Ovary (tissue), 3 donors: ENCODE results near the gene PIWIL1.

Experiments used
- EP300 ChIP-seq: sonication (generic); formaldehyde crosslinking; IDR thresholded peaks from one replicate; pipeline ENCODE4 v1.6.1; 2017; ENCODE audit warnings: antibody characterized with exemption
- POLR2A ChIP-seq: fragments of 450-650 bp; IDR thresholded peaks from one replicate; pipeline ENCODE4 v1.6.1; 2017; ENCODE audit warnings: antibody characterized with exemption, mild to moderate bottlenecking, moderate library complexity
- TF ChIP-seq, protein P1 (sequence below), 3 donors: fragments of 450-650 bp in 2 of 3; fragments of 200-600 bp in 1 of 3; IDR thresholded peaks; one replicate each; pipeline versions ENCODE4 v1.5.1 to v1.8.0; 2016 to 2022; ENCODE audit warnings: antibody characterized with exemption in 3 of 3, mild to moderate bottlenecking in 1 of 3
- donor health status: DM: no; HTN: no; CAD: no.

DNA sequence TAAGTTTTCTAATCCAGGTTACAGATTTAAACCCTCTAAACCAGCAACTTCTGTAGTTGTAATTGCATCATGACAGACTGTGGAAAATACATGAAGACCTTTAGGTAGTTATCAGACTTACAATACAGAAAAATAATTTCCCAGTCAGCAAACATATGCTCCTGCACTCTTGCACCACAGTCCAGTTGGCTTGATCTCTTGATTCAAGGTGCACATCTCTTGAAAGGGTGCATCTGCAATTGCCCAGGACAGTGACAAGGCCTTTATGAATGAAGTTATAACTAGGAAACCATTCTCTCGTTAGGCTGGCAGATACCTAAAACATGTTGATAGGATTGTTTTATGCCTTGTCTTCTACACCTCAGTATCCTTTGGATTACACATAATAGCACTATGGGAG, 7.6 kb downstream of the PIWIL1 start:
- no peak for TF ChIP-seq POLR2A
- TF ChIP-seq, protein P1, sequence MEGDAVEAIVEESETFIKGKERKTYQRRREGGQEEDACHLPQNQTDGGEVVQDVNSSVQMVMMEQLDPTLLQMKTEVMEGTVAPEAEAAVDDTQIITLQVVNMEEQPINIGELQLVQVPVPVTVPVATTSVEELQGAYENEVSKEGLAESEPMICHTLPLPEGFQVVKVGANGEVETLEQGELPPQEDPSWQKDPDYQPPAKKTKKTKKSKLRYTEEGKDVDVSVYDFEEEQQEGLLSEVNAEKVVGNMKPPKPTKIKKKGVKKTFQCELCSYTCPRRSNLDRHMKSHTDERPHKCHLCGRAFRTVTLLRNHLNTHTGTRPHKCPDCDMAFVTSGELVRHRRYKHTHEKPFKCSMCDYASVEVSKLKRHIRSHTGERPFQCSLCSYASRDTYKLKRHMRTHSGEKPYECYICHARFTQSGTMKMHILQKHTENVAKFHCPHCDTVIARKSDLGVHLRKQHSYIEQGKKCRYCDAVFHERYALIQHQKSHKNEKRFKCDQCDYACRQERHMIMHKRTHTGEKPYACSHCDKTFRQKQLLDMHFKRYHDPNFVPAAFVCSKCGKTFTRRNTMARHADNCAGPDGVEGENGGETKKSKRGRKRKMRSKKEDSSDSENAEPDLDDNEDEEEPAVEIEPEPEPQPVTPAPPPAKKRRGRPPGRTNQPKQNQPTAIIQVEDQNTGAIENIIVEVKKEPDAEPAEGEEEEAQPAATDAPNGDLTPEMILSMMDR (IDR thresholded peaks at IDR 0.05): no peak
- TF ChIP-seq EP300: no peak
